Activated CD4-positive, CD25-positive, alpha-beta regulatory T cell treated with anti-CD3 and anti-CD28 coated beads, Interleukin-2, amount 50 U/mL, for 24 hours (primary cell): ENCODE measurements around the gene KCNK16.

Experiments used
- ATAC-seq, 2 donors: fragments of 150-1000 bp; cut with Tn5 transposase; one replicate each; pipeline ENCODE4 v1.10.0; 2021; ENCODE audit warnings: mild to moderate bottlenecking in 1 of 2, moderate library complexity in 1 of 2

The KCNK16 gene

DNA sequence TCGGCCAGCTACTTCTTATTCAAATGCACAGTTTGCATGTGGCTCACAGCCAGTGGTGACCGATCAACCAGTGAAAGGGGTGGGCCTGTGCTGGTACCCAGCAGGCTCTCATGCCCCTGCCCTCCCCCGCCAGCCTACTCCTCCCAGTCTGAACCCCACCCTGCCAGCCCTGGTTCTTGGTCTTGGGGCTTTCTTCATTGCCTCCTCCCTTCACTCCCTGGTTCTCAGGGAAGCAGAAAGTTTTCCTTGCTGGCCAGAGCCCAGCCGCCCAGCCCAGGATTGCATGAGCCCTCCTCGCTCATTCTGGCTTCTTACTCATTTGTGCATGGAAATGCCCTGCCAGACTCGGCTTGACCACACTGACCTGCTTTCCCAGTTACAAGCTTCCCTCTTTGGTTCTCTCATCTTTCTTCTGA, 49.1 kb downstream of the KCNK16 start:
- no peak for ATAC-seq

DNA sequence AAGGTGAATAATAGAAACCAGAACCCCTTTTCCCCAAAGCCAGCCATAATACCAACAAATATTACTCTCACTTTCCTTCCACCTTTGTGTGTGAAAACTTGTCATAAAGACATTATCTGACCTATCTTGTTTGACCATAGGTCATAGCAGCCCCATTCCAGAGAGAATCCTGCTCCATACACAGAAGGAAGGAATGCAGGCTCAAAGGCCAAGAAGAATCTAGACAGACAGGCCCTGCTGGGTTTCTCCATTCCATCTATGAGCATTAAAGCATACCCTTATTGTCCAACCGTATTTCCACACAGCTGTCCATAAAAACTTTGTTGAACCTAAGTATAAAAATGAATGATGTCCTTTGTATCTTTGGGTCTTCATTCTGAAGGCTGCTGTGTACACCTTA, 52.5 kb downstream of the KCNK16 start:
- no peak for ATAC-seq

DNA sequence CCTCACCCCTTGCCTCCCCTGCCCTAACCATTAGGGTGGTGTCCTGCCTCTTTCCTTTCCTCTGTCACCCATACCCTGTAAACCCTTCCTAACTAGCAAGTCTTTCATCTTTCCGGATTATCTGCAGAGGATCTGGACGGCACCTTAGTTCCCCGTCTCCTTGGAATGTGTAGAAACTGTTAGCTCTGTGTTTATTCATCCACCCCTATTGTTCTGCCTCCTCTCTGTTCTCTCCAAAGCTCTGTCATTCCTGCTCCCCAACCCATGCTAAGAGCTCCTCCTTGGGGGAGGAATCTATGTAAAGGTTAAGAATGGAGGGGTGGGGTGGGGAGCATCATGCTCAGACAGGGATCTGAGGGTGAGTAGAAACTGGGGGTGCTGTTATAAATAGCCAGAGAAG, 53.8 kb downstream of the KCNK16 start:
- ATAC-seq = no peak

DNA sequence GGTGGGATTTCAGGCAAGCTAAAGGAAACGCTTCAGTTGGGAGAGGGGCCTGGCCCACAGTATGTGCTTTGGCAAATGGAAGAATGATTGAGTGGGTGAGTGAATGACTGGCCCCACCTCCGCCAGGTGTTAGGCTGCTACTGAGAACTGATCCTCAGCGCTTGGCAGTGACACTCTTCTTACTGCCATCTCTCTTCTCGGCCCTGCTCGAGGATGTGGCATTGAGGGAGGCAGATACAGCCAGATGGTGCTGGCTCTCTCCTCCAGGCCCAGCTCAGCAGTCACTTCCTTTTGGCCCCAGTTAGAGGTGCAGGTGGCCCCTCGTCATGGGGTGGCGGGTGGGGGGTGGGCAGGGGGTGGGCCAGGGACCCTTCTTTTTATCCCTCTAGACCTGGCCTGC, 54.3 kb downstream of the KCNK16 start:
- ATAC-seq = no peak

DNA sequence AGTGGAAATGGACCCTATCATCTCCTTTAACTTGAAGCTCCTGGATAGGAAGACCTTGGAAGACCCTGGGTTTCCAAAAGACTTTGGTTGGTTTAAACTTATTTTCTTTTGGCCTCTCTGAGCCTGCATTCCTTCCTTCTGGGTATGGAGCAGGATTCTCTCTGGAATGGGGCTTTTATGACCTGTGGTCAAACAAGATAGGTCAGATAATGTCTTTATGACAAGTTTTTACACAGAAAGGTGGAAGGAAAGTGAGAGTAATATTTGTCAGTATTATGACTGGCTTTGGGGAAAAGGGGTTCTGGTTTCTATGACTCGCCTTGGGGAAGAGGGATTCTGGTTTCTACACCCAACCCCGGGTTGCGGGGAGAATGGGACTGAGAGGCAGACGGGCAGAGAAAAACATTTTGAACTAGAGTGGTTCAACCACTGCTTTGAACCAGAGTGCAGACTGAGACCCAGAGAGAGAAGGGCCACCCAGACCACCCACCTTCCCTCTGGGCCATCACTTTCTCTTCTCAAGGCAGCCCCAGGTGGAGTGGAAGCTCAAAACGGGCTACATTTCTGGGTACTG, 55.6 kb downstream of the KCNK16 start:
- no peak for ATAC-seq

DNA sequence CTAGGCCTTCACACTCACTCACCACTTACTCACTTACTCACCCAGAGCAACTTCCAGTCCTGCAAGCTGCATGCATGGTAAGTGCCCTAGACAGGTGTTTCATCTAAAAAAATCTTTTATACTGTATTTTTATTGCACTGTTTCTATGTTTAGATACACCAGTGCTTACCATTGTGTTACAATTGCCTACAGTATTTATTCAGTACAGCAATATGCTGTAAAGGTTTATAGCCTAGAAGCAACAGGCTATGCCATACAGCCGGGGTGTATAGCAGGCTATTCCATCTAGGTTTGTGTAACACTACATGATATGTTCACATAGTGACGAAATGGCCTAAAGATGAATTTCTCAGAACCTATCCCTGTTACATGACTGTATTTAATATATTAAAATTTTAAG, 56.1 kb downstream of the KCNK16 start:
- no peak for ATAC-seq
